A673 (cell line): ENCODE data around the gene OPTC.

Experiments used
- CTCF ChIP-seq: fragments of 300-800, 200-600 bp; sonication (generic); conservative IDR thresholded peaks from 2 replicates; pipeline ENCODE4 v1.5.1; 2017; ENCODE audit warnings: low read depth, mild to moderate bottlenecking, antibody characterized with exemption, low read length, moderate library complexity, mixed read lengths
- EZH2 ChIP-seq: fragments of 200-600 bp; sonication (generic); IDR thresholded peaks from 2 replicates; pipeline ENCODE4 v1.6.1; 2017; ENCODE audit warnings: borderline replicate concordance, low read depth, mild to moderate bottlenecking, mixed read lengths, antibody characterized with exemption, low read length; ENCODE audit not compliant: poor library complexity, severe bottlenecking

- TF ChIP-seq CTCF (no peak), EZH2 (no peak)
Measured at GRCh38 chr1:203453616-203454015, 40.3 kb upstream of the OPTC start.
